ENCODE results near the gene HIC2.
"Not testable (repeated sequence)": the region's sequence is repeated elsewhere in the genome, so short reads cannot be mapped to it uniquely, and the experiment has no call there.

The HIC2 gene

DNA sequence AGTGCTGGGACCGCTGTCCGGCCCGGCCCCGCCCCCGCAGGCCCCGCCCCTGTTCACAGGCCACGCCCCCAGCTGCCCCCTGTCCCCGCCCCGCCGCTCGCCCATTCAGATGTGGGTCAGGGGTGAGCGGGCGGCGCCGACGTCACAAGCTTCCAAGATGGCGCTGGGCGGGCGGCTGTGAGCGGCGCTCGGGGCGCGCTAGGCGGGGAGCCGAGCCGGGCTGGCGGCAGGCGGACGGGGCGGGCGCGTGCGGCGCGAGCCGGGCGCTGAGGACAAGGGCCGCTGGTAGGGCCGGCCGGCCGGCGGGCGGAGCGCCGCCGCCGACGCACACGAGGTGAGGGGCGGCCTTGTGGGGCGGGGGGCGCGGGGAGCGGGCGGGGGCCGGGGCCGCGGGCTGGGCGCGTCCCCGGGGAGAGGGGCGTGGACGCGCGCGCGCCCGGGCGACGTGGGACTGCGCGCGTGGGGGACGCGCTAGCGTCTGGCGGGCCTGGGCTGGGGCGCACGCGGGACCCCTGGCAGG is at the start of gene HIC2:
HIC2 (plus strand) TSS at position 145 of the 520 bp plus-strand sequence. CDS start 25,461 bp downstream, outside the sequence.
- not testable (repeated sequence) for DNase-seq

DNA sequence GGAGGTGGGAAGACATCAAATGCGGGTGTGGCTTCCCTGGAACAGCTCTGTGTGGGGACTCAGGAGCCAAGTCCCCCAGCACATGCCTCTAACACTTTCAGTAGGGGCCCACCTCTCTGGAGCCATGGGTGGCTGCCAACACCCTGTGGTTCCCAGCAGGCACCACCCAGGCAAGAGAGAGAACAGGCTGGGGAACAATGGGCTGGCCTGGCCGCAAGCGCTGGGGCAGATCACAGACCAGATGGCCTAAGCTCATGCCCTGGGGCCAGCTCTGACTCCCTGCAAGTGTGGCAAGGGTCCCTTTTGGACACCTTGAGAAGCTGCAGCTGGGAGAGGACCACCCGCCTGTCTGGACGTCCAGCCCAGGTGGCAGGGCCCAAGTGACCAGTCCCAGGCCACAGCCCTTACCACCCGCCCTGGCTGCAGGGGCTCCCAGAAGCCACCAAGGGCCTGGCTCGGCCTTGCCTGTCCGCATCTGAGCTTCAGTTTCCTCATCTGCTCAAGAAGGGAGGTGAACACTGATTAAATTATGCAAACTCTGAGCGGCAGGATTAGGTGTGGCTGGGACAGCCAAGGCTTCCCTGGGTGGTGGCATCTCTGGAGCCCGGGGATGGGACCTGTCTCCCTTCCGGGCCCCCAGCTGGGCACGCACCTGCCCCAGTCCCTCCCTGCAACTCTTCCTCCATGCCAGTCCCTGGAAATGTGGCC is 48.4 kb upstream of the HIC2 start:
- not testable (repeated sequence) for DNase-seq

GRCh38 chr22:21375880-21376279 is 41.3 kb upstream of the HIC2 start:
- not testable (repeated sequence) for DNase-seq

- DNase-seq, result not testable (repeated sequence)
These were observed 33.3 kb upstream of the HIC2 start, which contains the start of gene RIMBP3B for GRCh38 chr22:21383701-21384467. Gene RIMBP3B (plus strand): TSS chr22:21383751. CDS start chr22:21383859, 108 bp downstream.

DNA sequence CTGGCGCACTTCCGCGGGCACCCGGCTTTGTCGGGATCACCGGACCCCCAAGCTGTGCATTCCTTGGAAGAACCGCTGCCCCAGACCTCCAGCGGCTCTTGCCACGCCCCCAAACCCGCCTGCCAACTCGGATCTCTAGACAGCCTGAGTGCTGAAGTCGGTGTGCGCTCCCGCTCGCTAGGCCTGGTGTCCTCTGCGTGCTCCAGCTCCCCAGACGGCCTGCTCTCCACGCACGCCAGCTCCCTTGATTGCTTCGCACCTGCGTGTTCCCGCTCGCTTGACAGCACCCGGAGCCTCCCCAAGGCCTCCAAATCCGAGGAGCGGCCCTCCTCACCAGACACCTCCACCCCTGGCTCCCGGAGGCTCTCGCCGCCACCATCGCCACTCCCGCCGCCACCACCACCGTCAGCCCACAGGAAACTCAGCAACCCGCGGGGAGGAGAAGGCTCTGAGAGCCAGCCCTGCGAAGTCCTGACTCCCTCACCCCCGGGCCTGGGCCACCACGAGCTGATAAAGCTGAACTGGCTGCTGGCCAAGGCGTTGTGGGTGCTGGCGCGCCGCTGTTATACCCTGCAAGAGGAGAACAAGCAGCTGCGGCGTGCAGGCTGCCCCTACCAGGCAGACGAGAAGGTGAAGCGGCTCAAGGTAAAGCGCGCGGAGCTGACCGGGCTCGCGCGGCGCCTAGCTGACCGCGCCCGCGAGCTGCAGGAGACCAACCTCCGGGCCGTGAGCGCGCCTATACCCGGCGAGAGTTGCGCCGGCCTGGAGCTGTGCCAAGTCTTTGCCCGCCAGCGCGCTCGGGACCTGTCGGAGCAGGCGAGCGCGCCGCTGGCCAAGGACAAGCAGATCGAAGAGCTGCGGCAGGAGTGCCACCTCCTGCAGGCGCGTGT is 32.5 kb upstream of the HIC2 start:
- not testable (repeated sequence) for DNase-seq

DNA sequence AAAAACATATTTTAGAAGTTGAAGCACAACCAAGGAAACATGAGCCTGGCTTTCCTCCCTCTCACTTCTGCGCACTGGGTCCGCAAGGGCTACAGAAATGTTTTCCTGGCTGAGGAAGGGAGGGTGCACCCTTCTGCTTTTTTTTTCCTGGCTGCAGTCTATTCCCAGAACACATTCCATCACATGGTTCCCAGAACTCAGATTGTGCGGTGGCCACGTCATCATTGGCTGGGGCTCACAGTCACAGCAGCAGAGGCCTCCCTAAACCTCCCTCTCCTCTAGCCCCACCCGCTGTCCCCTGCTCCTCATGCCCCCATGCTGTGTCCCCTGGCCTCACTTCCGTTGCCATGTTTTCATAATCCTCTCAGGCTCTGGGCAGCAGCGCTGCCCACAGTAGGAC is 27.7 kb upstream of the HIC2 start:
- not testable (repeated sequence) for DNase-seq

DNA sequence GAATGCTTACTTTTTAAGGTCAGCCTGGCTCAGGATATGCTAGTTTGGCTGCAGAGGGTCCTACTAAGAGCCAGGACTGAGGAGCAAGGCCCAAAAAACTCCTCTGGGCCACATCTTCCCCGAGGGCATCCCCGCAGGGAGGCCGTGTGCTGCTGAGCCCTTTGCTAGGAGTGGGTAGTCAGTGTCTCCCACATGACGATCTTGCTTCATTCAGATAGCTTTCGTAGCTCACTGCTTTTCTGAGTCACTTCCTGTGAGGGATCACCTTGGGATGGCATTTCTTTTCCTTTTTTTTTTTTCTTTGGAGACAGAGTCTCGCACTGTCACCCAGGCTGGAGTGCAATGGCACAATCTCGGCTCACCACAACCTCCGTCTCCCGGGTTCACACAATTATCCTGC is 27.2 kb upstream of the HIC2 start:
- DNase-seq, result not testable (repeated sequence)

GRCh38 chr22:21394613-21395012 is 22.6 kb upstream of the HIC2 start:
- not testable (repeated sequence) for DNase-seq

DNA sequence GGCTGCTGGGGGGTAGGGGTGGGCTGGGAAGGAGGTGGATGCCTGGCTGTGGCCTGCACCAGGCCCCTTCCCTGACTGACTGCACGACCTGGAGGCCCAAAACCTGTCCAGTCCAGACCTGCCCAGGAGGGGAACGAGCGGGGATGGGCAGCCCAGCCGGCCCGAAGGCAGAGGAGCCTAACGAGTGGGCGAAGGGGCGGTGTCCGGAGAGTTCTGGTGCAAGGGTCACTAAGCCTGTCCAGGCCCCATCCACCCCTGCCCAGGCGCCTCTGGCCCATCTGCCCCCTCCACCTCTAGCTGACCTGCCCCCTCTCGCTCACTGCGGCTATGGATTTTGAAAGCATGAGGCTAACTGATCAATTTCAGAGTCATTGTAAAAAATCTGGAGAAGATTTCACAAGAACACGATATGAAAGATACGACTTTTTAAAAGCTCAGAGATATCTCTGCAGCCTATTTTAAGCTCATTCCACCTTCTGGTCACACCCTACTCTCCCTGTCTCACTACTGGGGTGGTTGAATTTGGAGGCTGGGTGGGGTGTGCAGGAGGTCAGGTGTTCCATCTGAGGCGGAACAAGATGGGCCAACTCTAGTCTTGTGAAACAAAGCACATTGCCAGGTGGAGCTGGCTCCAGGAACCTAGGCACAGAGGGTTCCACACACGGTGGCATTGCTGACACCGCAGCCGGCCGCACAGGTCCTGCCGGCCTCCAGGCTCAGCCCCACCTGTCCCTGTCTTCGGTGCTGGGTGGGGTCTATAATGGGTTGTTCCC is 15.8 kb upstream of the HIC2 start:
- not testable (repeated sequence) for DNase-seq

DNA sequence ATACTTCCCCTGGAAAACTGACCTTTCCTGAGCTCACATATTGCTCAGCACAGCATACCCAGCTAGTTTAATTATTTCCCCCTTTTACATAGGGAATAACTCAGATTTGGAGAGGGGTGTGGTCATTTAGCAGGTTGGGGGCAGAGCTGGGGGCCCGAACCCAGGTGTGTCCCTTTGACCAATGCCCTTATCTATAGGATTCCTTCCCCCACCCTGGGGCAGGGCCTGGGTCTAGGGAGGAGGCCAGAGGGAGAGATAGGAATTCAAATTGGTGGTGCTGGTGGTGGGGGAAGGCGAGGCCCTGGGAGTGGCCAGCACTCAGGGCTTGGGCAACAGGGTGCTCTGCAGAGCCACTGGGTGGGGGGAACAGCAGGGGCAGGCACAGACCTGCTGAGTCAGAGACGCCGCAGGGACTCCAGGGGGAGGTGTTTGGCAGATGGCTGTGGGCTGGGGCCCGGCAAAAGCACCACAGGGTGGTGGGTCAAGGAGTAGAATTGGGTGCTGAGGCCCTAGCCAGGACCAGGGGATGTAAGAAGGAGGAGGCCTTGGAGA is 14.3 kb upstream of the HIC2 start:
- not testable (repeated sequence) for DNase-seq

DNA sequence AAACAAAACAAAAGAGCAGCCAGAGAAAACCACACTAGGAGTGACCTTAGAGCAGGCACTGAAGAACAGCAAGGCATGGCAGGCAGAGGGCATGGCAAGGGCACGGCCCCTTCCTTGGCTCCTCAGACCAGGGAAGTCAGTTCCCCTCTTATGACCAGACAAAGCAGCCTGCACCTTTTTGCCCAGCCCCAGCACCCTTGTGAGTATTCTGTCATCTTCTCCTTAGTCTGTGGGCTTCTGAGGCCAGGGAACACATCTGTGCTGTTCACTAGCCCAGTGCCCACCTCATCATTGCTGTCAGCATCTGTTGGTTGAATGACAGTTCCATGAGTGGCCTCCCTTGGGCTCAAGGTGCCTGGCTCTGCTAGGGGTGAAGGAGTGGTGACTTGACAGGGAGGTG is 10.0 kb upstream of the HIC2 start:
- not testable (repeated sequence) for DNase-seq

DNA sequence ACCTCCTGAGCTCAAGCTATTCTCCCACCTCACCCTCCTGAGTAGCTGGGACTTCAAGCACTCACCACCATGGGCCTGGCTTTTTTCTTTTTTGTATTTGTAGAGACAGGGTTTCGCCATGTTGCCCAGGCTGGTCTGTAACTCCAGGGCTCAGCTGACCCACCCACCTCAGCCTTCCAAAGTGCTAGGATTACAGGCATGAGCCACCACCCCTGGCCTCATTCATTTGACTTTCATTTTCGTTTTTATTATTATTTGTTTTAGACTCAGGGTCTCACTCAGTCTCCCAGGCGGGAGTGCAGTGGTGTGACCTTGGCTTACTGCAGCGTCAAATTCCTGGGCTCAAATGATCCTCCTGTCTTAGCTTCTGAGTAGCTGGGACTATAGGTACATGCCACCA is 9.4 kb upstream of the HIC2 start:
- not testable (repeated sequence) for DNase-seq

GRCh38 chr22:21416375-21416774 is 796 bp upstream of the HIC2 start:
- not testable (repeated sequence) for DNase-seq

DNA sequence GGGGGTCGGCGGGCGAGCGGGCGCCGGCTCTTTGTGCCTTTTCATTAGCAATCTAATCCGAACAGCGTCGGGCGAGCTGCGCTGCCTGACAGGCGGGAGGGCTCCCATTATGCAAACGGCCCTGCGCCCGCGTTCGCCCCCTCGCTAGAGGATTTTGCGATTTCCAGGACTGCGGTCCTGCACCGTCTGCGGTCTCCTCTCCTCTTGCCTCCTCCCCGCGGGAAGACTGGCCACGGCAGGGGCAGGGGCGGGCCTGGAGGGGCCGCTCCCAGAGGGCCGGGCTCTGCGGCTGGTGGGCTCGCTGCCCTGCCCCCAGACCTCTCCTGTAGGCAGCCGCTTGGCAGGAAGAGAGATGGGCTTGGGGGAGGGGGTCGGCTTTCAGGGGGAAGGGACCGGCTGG is 682 bp downstream of the HIC2 start:
- DNase-seq, result not testable (repeated sequence)

GRCh38 chr22:21418974-21419638 is 1.9 kb downstream of the HIC2 start:
- not testable (repeated sequence) for DNase-seq

DNA sequence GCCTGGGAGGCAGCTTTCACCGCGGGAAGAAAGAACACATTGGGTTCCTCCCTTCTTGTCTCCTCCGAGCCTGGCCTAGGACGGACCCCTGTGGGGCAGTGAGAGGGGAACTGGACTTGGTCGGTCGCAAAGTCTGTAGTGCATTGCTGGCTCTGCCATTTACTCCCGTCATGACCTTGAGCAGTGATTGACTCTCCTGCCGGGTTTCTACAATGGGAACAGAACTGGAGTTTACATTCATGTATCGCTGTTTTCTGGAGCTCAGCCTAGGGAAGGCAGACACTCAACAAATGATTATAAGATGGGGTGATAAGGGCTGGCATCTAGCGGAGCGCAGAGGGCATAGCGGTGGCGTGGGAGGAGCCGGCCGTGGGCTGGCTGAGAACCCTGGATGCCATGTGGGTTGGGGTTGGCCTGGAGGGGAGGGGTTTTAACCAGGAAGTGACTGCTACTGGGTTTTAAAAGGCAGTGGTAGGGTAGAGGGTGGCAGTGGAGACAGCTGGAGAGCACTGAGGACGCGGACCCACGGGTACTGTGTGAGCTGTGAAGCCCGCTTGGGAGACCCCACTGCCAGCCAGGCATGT is 3.1 kb downstream of the HIC2 start:
- not testable (repeated sequence) for DNase-seq

DNA sequence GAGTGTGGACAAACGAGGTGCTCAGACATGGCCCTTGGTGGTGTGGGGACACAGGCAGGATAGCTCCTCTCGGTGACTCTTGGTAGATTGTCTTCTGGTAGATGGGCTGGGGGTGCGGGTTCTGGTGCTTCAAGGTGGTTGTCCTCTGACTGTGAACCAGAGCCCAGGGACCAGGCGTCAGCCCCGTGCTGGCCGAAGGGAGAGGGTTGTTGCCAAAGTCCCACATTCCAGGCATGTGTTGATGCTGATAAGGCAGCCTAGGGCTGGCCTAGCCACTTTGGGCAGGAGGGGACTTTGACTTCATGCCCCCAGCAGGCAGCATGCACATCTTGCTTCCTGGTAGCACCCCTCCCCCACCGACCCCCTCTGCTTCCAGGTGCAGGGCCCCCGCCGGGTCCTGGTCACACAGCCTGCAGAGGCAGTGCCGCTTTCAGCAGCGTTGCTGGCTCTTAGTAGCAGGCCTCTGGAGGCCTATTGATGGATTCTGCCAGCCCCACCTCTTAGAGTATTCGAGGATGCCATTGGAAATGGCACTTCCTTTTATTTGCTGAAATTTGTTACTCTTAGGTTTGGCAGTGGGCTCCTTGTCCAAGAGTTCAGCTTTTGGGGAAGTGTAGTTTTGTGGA is 7.0 kb downstream of the HIC2 start:
- DNase-seq, result not testable (repeated sequence)

DNA sequence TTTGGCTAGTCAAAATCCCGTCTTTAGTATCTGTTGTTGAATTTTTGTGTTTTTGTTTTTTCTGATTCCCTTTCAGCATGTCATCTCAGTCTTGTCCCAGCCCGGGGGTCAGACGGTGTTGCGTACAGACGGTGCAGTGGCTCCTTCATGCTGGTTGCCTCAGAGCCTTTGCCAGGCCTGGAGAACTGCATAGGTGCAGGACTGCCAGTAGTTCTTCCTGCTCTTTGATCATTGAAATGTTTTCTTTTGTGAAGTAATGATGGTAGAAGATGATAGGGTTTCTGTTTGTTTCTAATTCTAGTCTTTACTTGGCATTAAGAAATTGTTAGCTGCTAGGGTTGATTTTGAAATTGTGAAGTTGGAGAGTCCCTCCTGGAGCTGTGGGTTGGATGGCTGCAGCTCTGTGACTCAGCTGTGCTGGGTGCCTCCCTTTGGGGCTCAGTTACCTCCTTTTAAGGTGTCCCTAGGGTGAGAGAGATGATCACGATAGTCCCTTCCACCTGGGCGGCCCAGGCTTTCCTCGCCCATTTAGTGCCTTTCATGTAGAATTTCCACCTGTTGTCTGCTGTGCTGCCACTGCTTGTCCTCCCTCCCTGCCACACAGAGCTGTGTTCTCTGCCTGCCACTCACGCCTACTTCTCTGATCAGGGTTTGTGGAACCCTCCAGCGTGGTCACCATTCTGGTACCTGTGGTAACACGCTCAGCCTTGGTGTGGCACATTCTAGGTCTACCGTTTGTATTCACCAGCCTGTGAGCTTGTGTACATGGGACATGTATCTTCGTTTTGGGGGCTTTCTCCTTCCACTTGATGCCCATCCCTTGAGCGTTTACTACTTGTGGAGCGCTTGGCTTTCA is 17.4 kb downstream of the HIC2 start:
- not testable (repeated sequence) for DNase-seq

Data from activated CD4-positive, alpha-beta T cell treated with anti-CD3 and anti-CD28 coated beads, Interleukin-10, Interleukin-2, amounts not matched to agents 100 ng/mL and 50 ng/mL, durations not matched to agents 16 hours and 8 hours (primary cell).